Esophagus muscularis mucosa (tissue), 4 donors: ENCODE measurements around the gene NAPB. TPM values are rescaled to one million over a fixed set of nuclear protein-coding genes. Genes with fewer than 3 reads are reported as not detected.
A peak's percentile ranks its signal among the peaks of the same experiment; 100 is the strongest.

Experiments
- DNase-seq: peaks from one replicate; pipeline ENCODE4 v3.0.0-alpha.2; 2017; ENCODE audit errors: extremely low spot score
- H3K27ac ChIP-seq, 4 donors: fragments of 200-600 bp; sonication (generic); replicated peaks in 1 of 4; 1 replicate in 3 of 4; 2 replicates in 1 of 4; pipeline ENCODE4 v1.5.1; 2016 to 2019; ENCODE audit warnings: mild to moderate bottlenecking in 1 of 4
- H3K27me3 ChIP-seq, 4 donors: fragments of 200-600 bp; sonication (generic); one replicate each; pipeline versions ENCODE4 v1.5.1 to v1.6.0; 2016 to 2019
- H3K36me3 ChIP-seq, 4 donors: fragments of 200-600 bp; sonication (generic); one replicate each; pipeline ENCODE4 v1.5.1; 2016 to 2019
- H3K4me1 ChIP-seq, 4 donors: fragments of 200-600 bp; sonication (generic); one replicate each; pipeline ENCODE4 v1.5.1; 2016 to 2019
- H3K4me3 ChIP-seq, 4 donors: fragments of 200-600 bp; sonication (generic); 1 replicate in 2 of 4; 2 replicates in 2 of 4; pipeline ENCODE4 v1.5.1; 2016 to 2019; ENCODE audit warnings: mild to moderate bottlenecking in 4 of 4, moderate library complexity in 1 of 4
- H3K9me3 ChIP-seq, 4 donors: fragments of 200-600 bp; sonication (generic); 1 replicate in 3 of 4; 2 replicates in 1 of 4; pipeline ENCODE4 v1.5.1; 2016 to 2019
- CTCF ChIP-seq, 3 experiments: fragments of 200-600 bp in 2 of 3; fragments of 450-650 bp in 1 of 3; sonication (generic) in 2 of 3; IDR thresholded peaks; one replicate each; pipeline ENCODE4 v1.5.1; 2017 to 2019; ENCODE audit warnings: antibody characterized with exemption in 3 of 3, mild to moderate bottlenecking in 2 of 3, moderate library complexity in 1 of 3
- EP300 ChIP-seq: sonication (generic); formaldehyde crosslinking; IDR thresholded peaks from one replicate; pipeline ENCODE4 v1.6.1; 2017; ENCODE audit warnings: antibody characterized with exemption
- POLR2A ChIP-seq: fragments of 450-650 bp; IDR thresholded peaks from one replicate; pipeline ENCODE4 v1.6.1; 2017; ENCODE audit warnings: antibody characterized with exemption, moderate library complexity, mild to moderate bottlenecking, low read depth
- POLR2AphosphoS5 ChIP-seq, 2 donors: sonication (generic); formaldehyde crosslinking; IDR thresholded peaks; one replicate each; pipeline ENCODE4 v1.6.1; 2017; ENCODE audit warnings: antibody characterized with exemption in 2 of 2
- WGBS: methylation state at CpG from one replicate; pipeline ENCODE4 v1.1.5; 2018; 5-methylcytosine and 5-hydroxymethylcytosine counted together
- intact Hi-C: fragments of 100-400 bp; cut with DNase I; formaldehyde crosslinking; loops from one replicate; pipeline ENCODE4 v1.15.1; 2023
- total RNA-seq, 4 donors: library from RNA; depleted of rRNA; stranded (reverse); fragments of >200 nt; gene quantifications; one replicate each; pipeline versions ENCODE4 v1.1.0 to v1.2.1, GENCODE V29; 2016

Gene NAPB
- total RNA-seq, 4 donors from 2014 or later = 13.7 to 18.7 (median 15.2) TPM

DNA sequence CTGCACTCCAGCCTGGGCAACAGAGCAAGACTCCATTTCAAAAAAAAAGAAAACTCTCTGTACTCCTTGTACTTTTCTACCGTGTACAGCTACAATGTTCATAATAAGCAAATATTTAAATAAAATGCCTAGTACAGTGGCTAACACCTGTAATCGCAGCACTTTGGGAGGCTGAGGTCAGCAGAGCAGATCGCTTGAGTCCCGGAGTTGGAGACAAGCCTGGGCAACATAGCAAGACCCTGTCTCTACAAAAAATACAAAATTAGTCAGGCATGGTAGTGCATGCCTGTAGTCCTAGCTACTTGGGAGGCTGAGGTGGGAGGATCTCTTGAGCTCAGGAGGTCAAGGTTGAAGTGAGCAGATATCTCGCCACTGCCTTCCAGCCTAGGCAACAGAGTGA is 5.7 kb downstream of the NAPB start:
- WGBS = 89% methylated on average over 5 of the region's 5 CpGs
- peak; percentile 64 for DNase-seq
- TF ChIP-seq EP300 (no peak), POLR2AphosphoS5 (IDR thresholded peaks at IDR 0.05) (no peak), CTCF (IDR thresholded peaks at IDR 0.05) (no peak), POLR2A (no peak)
- Histone ChIP-seq H3K4me3 (no peak overlapping the region), H3K4me1 (peaks cover 31 to 72% (median 65%) of the 10 kb centered on the region in 4 donors), H3K9me3 (no peaks in the 10 kb centered on the region), H3K27me3 (no peaks in the 10 kb centered on the region), H3K27ac (no peak overlapping the region), H3K36me3 (no peaks in the 10 kb centered on the region)
- intact Hi-C loops = loop anchor here (5.0 kb wide), 1 partner anchor 48 kb away; no protein-coding TSS in a partner anchor

DNA sequence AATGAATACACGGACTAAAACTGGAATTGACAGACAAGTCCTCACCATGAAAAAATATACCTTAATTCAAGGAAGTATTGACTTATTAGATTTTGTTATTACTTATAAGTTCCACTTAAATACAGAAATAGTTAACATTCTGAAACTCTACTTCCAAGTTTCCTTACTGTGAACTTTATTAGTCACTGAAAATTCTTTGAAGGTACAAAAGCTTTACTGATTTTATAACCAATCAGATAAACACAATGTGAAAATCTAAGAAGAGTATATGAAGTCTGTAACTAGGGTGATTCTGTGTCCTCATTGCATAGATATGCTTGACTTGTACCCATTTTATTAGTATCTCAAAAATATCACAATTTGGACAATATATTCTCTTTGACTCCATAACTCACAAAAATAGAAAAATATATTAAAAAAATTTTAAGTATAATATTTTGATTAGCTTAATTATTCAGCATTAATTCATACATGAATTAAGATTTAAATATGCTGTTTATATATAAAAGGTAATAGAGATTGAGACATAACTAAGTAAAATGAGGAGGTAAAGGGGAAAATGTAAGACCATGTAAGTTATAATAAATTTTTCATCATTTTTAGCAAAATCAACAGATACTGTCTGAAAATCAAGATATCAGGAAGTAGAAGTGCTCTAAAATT is 6.6 kb downstream of the NAPB start:
- no peaks in the 10 kb centered on the region for H3K9me3 ChIP-seq
- H3K27me3 ChIP-seq = no peaks in the 10 kb centered on the region
- H3K4me1 ChIP-seq = peaks cover 31 to 79% (median 63%) of the 10 kb centered on the region in 4 donors
- intact Hi-C loops = loop anchor here (5.0 kb wide), 1 partner anchor 47 kb away; no protein-coding TSS in a partner anchor
- no peak overlapping the region for H3K4me3 ChIP-seq
- 88% methylated on average over 1 of the region's 1 CpG for WGBS
- no peak overlapping the region for H3K27ac ChIP-seq
- DNase-seq = no peak
- H3K36me3 ChIP-seq = no peaks in the 10 kb centered on the region
- TF ChIP-seq EP300 (no peak), POLR2A (no peak), POLR2AphosphoS5 (IDR thresholded peaks at IDR 0.05) (no peak), CTCF (IDR thresholded peaks at IDR 0.05) (no peak)

- 83% methylated on average over 3 of the region's 3 CpGs for WGBS
- no peaks in the 10 kb centered on the region for H3K36me3 ChIP-seq
- no peak overlapping the region for H3K4me3 ChIP-seq
- H3K9me3 ChIP-seq = no peaks in the 10 kb centered on the region
- peaks cover 24 to 77% (median 57%) of the 10 kb centered on the region in 4 donors for H3K4me1 ChIP-seq
- no peak overlapping the region for H3K27ac ChIP-seq
- intact Hi-C loops = no loop called here
- no peaks in the 10 kb centered on the region for H3K27me3 ChIP-seq
- TF ChIP-seq CTCF (IDR thresholded peaks at IDR 0.05) (no peak), EP300 (no peak), POLR2AphosphoS5 (IDR thresholded peaks at IDR 0.05) (no peak), POLR2A (no peak)
- peak; percentile 12 for DNase-seq
These were observed 7.3 kb downstream of the NAPB start for GRCh38 chr20:23413862-23414422.

DNA sequence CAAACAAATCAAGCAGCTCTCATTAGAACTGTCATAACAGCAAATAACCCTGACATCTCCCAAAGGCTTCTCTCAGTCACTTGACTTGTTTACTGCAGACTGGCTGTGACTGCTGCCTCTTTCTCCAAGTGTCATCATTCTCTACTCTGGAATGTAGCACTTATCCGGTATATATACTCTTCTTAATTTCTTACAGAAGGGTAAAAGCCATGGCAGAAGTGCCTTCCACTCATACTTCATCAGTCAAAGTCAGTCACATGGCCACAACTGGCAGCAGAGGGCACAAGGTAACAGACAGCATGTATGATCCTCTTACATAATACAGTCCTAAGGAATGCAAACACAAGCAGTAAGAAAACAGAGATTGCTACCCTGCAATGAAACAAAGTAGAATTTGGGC is 9.3 kb downstream of the NAPB start:
- H3K9me3 ChIP-seq = no peaks in the 10 kb centered on the region
- peaks cover 25 to 70% (median 44%) of the 10 kb centered on the region in 4 donors for H3K4me1 ChIP-seq
- H3K27me3 ChIP-seq = no peaks in the 10 kb centered on the region
- H3K27ac ChIP-seq = peak overlapping the region in 1 of 4 donors; percentile 3
- no peak overlapping the region for H3K4me3 ChIP-seq
- intact Hi-C loops = no loop called here
- DNase-seq = peak; percentile 47
- TF ChIP-seq EP300 = no peak
- TF ChIP-seq POLR2AphosphoS5 (IDR thresholded peaks at IDR 0.05) = no peak
- TF ChIP-seq POLR2A = no peak
- TF ChIP-seq CTCF (IDR thresholded peaks at IDR 0.05) = no peak
- H3K36me3 ChIP-seq = no peaks in the 10 kb centered on the region
- WGBS = 41% methylated on average over 1 of the region's 1 CpG
